Vagina (tissue), 2 donors: ENCODE results near the gene GNG3. TPM values are rescaled to one million over a fixed set of nuclear protein-coding genes. Genes with fewer than 3 reads are reported as not detected.
"Not testable (repeated sequence)": the region's sequence is repeated elsewhere in the genome, so short reads cannot be mapped to it uniquely, and the experiment has no call there.

Experiments
- DNase-seq, 2 donors: peaks; one replicate each; pipeline ENCODE4 v3.0.0-alpha.2; 2017; ENCODE audit errors: extremely low spot score in 2 of 2
- H3K27ac ChIP-seq: fragments of 200-600 bp; sonication (generic); one replicate; pipeline ENCODE4 v1.5.1; 2019
- H3K27me3 ChIP-seq: fragments of 200-600 bp; sonication (generic); one replicate; pipeline ENCODE4 v1.5.1; 2019
- H3K36me3 ChIP-seq, 2 donors: fragments of 200-600 bp; sonication (generic); one replicate each; pipeline ENCODE4 v1.5.1; 2017 to 2019
- H3K4me1 ChIP-seq: fragments of 200-600 bp; sonication (generic); one replicate; pipeline ENCODE4 v1.5.1; 2019
- H3K4me3 ChIP-seq, 2 donors: fragments of 200-600 bp; sonication (generic); 1 replicate in 1 of 2; 2 replicates in 1 of 2; pipeline ENCODE4 v1.5.1; 2016 to 2019
- H3K9me3 ChIP-seq: fragments of 200-600 bp; sonication (generic); one replicate; pipeline ENCODE4 v1.5.1; 2019
- CTCF ChIP-seq, 3 experiments: fragments of 450-650 bp in 2 of 3; fragments of 200-600 bp in 1 of 3; sonication (generic) in 1 of 3; IDR thresholded peaks; one replicate each; pipeline ENCODE4 v1.5.1; 2017 to 2019; ENCODE audit warnings: antibody characterized with exemption in 3 of 3, mild to moderate bottlenecking in 2 of 3, moderate library complexity in 2 of 3
- POLR2A ChIP-seq, 2 donors: fragments of 450-650 bp; IDR thresholded peaks; one replicate each; pipeline ENCODE4 v1.6.1; 2017; ENCODE audit warnings: antibody characterized with exemption in 2 of 2, mild to moderate bottlenecking in 2 of 2, moderate library complexity in 2 of 2
- POLR2AphosphoS5 ChIP-seq, 2 donors: sonication (generic); formaldehyde crosslinking; IDR thresholded peaks; one replicate each; pipeline ENCODE4 v1.9.0; 2017; ENCODE audit warnings: antibody characterized with exemption in 2 of 2, mild to moderate bottlenecking in 2 of 2, low read depth in 1 of 2; ENCODE audit not compliant: insufficient read depth in 1 of 2
- intact Hi-C: fragments of 100-400 bp; cut with DNase I; formaldehyde crosslinking; loops from one replicate; pipeline ENCODE4 v1.15.1; 2023
- total RNA-seq: library from RNA; depleted of rRNA; stranded (reverse); fragments of >200 nt; gene quantifications from one replicate; pipeline ENCODE4 v1.2.3, GENCODE V29; 2016

GNG3 gene
- total RNA-seq, 1 donor from 2014 or later, result 2.5 TPM

- no peak for TF ChIP-seq CTCF (IDR thresholded peaks at IDR 0.05)
- TF ChIP-seq POLR2A (IDR thresholded peaks at IDR 0.05), result no peak
- peaks cover 0 to 15% of the 10 kb centered on the region in 2 donors for H3K36me3 ChIP-seq
- peaks cover 31% of the 10 kb centered on the region for H3K4me1 ChIP-seq
- H3K27me3 ChIP-seq, result no peaks in the 10 kb centered on the region
- H3K27ac ChIP-seq, result peak overlapping the region; percentile 89
- intact Hi-C loops, result no loop called here
- DNase-seq, result no peak
- H3K9me3 ChIP-seq, result no peaks in the 10 kb centered on the region
- peak overlapping the region; percentile 45 to 50 for H3K4me3 ChIP-seq
Measured at GRCh38 chr11:62688491-62688890, 19.0 kb upstream of the GNG3 start.

- Histone ChIP-seq H3K27ac (peak within 1 kb of the TSS; percentile 89), H3K4me1 (peaks cover 31% of the 10 kb centered on the region), H3K27me3 (no peaks in the 10 kb centered on the region), H3K4me3 (peak within 1 kb of the TSS; percentile 45 to 50), H3K36me3 (peaks cover 0 to 15% of the 10 kb centered on the region in 2 donors), H3K9me3 (no peaks in the 10 kb centered on the region)
- peak in 1 of 2 donors; percentile 98 for DNase-seq
- no peak for TF ChIP-seq CTCF (IDR thresholded peaks at IDR 0.05)
- TF ChIP-seq POLR2AphosphoS5 (IDR thresholded peaks at IDR 0.05; ENCODE audit: insufficient read depth in 1 of 2, low read depth in 1 of 2), result peak; percentile 88 to 91
- peak in 1 of 2 donors; percentile 82 for TF ChIP-seq POLR2A (IDR thresholded peaks at IDR 0.05)
- intact Hi-C loops, result no loop called here
Measured at GRCh38 chr11:62689421-62690183, 17.9 kb upstream of the GNG3 start, which contains the start of gene LRRN4CL. LRRN4CL (minus strand) TSS chr11:62689530; CDS start chr11:62688508, 1,022 bp downstream.

- intact Hi-C loops, result not testable (repeated sequence)
Measured at GRCh38 chr11:62693624-62694023, 13.9 kb upstream of the GNG3 start.

GRCh38 chr11:62694455-62695167, 12.9 kb upstream of the GNG3 start:
- no peak for TF ChIP-seq POLR2A (IDR thresholded peaks at IDR 0.05)
- TF ChIP-seq CTCF (IDR thresholded peaks at IDR 0.05), result peak; percentile 69 to 82 (median 76)
- TF ChIP-seq POLR2AphosphoS5 (IDR thresholded peaks at IDR 0.05; ENCODE audit: insufficient read depth in 1 of 2, low read depth in 1 of 2), result peak in 1 of 2 donors; percentile 11
- peaks cover 0 to 15% of the 10 kb centered on the region in 2 donors for H3K36me3 ChIP-seq
- no peaks in the 10 kb centered on the region for H3K9me3 ChIP-seq
- intact Hi-C loops, result no loop called here
- peaks cover 12% of the 10 kb centered on the region for H3K4me1 ChIP-seq
- H3K4me3 ChIP-seq, result no peak overlapping the region
- H3K27ac ChIP-seq, result no peak overlapping the region
- DNase-seq, result no peak
- no peaks in the 10 kb centered on the region for H3K27me3 ChIP-seq

More at GRCh38 chr11:62693624-62694023, 13.9 kb upstream of the GNG3 start:
- H3K9me3 ChIP-seq, DNase-seq, H3K4me3 ChIP-seq, H3K27ac ChIP-seq, H3K27me3 ChIP-seq: not testable (repeated sequence)
- Histone ChIP-seq H3K4me1 (peaks cover 18% of the 10 kb centered on the region), H3K36me3 (peaks cover 0 to 15% of the 10 kb centered on the region in 2 donors)

- intact Hi-C loops, result loop anchor here (10.0 kb wide), 1 partner anchor 307 kb away; no protein-coding TSS in a partner anchor
- Histone ChIP-seq H3K4me3 (no peak overlapping the region), H3K36me3 (no peaks in the 10 kb centered on the region), H3K27ac (no peak overlapping the region), H3K27me3 (no peaks in the 10 kb centered on the region), H3K9me3 (no peaks in the 10 kb centered on the region), H3K4me1 (peaks cover 22% of the 10 kb centered on the region)
- no peak for DNase-seq
- TF ChIP-seq POLR2A (IDR thresholded peaks at IDR 0.05), result no peak
- no peak for TF ChIP-seq CTCF (IDR thresholded peaks at IDR 0.05)
- no peak for TF ChIP-seq POLR2AphosphoS5 (IDR thresholded peaks at IDR 0.05; ENCODE audit: insufficient read depth in 1 of 2, low read depth in 1 of 2)
Measured at GRCh38 chr11:62702246-62702645, 5.2 kb upstream of the GNG3 start.

GRCh38 chr11:62703921-62704320, 3.6 kb upstream of the GNG3 start:
- peaks cover 33% of the 10 kb centered on the region for H3K4me1 ChIP-seq
- intact Hi-C loops, result loop anchor here (10.0 kb wide), 1 partner anchor 309 kb away; no protein-coding TSS in a partner anchor
- not testable (repeated sequence) for H3K27ac ChIP-seq, H3K9me3 ChIP-seq, H3K4me3 ChIP-seq, H3K36me3 ChIP-seq, DNase-seq, H3K27me3 ChIP-seq
